Panc1 (cell line): ENCODE measurements around the gene COX7A1. TPM values are rescaled to one million over a fixed set of nuclear protein-coding genes. Genes with fewer than 3 reads are reported as not detected.

Source experiments
- ATAC-seq: fragments of 200-7000 bp; cut with Tn5 transposase; 2 replicates; pipeline ENCODE4 v1.9.1; 2020; ENCODE audit warnings: mild to moderate bottlenecking, moderate library complexity
- BruUV-seq: library from RNA; stranded (reverse); fragments of 400-500 nt; replicated peaks from 2 replicates; lab custom pipeline; 2021; lab: Mats Ljungman, UMichigan
- CTCF ChIA-PET: fragments of 300-600 bp; sonication (Branson Sonifier 250); formaldehyde crosslinking; loops from one replicate; lab custom pipeline; 2022; ENCODE audit warnings: antibody characterized with exemption; lab: Charles Lee
- POLR2A ChIA-PET: fragments of 300-600 bp; sonication (Branson Sonifier 250); formaldehyde crosslinking; loops from one replicate; lab custom pipeline; 2022; ENCODE audit warnings: antibody characterized with exemption; lab: Charles Lee
- DNase-seq: peaks from one replicate; pipeline ENCODE4 v3.0.0-alpha.2; 2010; ENCODE audit warnings: low read depth, low spot score
- H3K27ac ChIP-seq: 2 replicates; pipeline ENCODE4 v1.5.1; 2011; ENCODE audit warnings: mild to moderate bottlenecking, low read length, inconsistent platforms
- H3K27me3 ChIP-seq: fragments of 200-500 bp; sonication (Bioruptor generic); 2 replicates; pipeline ENCODE4 v1.6.0; 2014; ENCODE audit warnings: low read length, inconsistent platforms; ENCODE audit not compliant: control insufficient read depth, insufficient read depth
- H3K36me3 ChIP-seq: fragments of 200-500 bp; sonication (Bioruptor generic); 2 replicates; pipeline ENCODE4 v1.5.1; 2014; ENCODE audit warnings: inconsistent platforms, mild to moderate bottlenecking, low read length, moderate library complexity; ENCODE audit not compliant: control insufficient read depth, insufficient read depth
- H3K4me1 ChIP-seq: 2 replicates; pipeline ENCODE4 v1.5.1; 2011; ENCODE audit warnings: inconsistent platforms, mild to moderate bottlenecking, low read length, moderate library complexity; ENCODE audit not compliant: control insufficient read depth, insufficient read depth
- H3K4me3 ChIP-seq, 2 experiments: 2 replicates each; pipeline ENCODE4 v1.5.1; 2011 to 2012; ENCODE audit warnings: low read depth in 2 of 2, low read length in 2 of 2, mild to moderate bottlenecking in 2 of 2, inconsistent platforms in 1 of 2, moderate library complexity in 1 of 2
- H3K9me3 ChIP-seq: fragments of 200-500 bp; sonication (Bioruptor generic); 2 replicates; pipeline ENCODE4 v1.5.1; 2014; ENCODE audit warnings: low read depth, mild to moderate bottlenecking, inconsistent platforms, low read length, moderate library complexity; ENCODE audit not compliant: control insufficient read depth, insufficient read depth
- CTCF ChIP-seq: fragments of 450-650 bp; IDR thresholded peaks from 2 replicates; pipeline ENCODE4 v1.5.1; 2017; ENCODE audit warnings: mild to moderate bottlenecking
- POLR2AphosphoS5 ChIP-seq: IDR thresholded peaks from 2 replicates; pipeline ENCODE4 v1.6.1; 2012; ENCODE audit warnings: mild to moderate bottlenecking, low read depth, low read length, moderate library complexity
- SIN3A ChIP-seq: IDR thresholded peaks from 2 replicates; pipeline ENCODE4 v1.6.1; 2012; ENCODE audit warnings: low read depth, mild to moderate bottlenecking, low read length, moderate library complexity, borderline replicate concordance; ENCODE audit not compliant: insufficient read depth
- TCF7L2 ChIP-seq: IDR thresholded peaks from 2 replicates; pipeline ENCODE4 v1.6.1; 2011; ENCODE audit warnings: mild to moderate bottlenecking, low read depth, low read length, inconsistent platforms
- in situ Hi-C: cut with HindIII; loops from 2 replicates; pipeline ENCODE4 v1.10.0; 2016; ENCODE audit warnings: low sequenced_read_pairs, low pct_unique_long_range_greater_than_20kb
- intact Hi-C: fragments of 100-400 bp; cut with micrococcal nuclease; formaldehyde crosslinking; loops from one replicate; pipeline ENCODE4 v1.10.0; 2022; ENCODE audit not compliant: unreplicated experiment
- total RNA-seq: library from RNA; stranded (reverse); gene quantifications from one replicate; pipeline ENCODE4 v1.2.1, GENCODE V29; 2021; ENCODE audit not compliant: unreplicated experiment
- TF ChIP-seq, protein P1 (sequence below), 2 experiments: IDR thresholded peaks; 2 replicates each; pipeline ENCODE4 v1.6.1; 2011 to 2012; ENCODE audit warnings: low read depth in 2 of 2, control low read depth in 1 of 2, low read length in 1 of 2, mild to moderate bottlenecking in 1 of 2, moderate library complexity in 1 of 2; ENCODE audit not compliant: insufficient read depth in 1 of 2

Gene COX7A1
- total RNA-seq, 1 experiment from 2014 or later: 0.33 TPM

DNA sequence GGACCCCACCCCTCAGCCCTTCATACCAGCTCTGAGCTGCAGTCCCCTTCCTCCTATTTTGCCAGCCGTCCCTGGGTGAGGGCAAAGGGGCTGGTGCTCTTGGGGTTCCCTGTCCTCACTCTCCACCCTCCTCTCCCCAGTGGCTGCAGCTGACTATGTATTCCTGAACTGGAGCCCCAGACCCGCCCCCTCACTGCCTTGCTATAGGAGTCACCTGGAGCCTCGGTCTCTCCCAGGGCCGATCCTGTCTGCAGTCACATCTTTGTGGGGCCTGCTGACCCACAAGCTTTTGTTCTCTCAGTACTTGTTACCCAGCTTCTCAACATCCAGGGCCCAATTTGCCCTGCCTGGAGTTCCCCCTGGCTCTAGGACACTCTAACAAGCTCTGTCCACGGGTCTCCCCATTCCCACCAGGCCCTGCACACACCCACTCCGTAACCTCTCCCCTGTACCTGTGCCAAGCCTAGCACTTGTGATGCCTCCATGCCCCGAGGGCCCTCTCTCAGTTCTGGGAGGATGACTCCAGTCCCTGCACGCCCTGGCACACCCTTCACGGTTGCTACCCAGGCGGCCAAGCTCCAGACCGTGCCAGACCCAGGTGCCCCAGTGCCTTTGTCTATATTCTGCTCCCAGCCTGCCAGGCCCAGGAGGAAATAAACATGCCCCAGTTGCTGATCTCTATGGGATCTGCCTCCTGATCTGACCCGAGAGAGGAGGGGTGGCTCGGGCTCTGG lies 2.4 kb downstream of the COX7A1 start:
- peaks cover 8% of the 10 kb centered on the region; the same call in 1 of the 2 replicates for H3K36me3 ChIP-seq
- no peaks in the 10 kb centered on the region for H3K4me1 ChIP-seq
- TSS peak; percentile 70 for BruUV-seq
- ChIA-PET POLR2A (no interaction called here), CTCF (no interaction called here)
- no peak for ATAC-seq
- in situ Hi-C loops: no loop called here
- intact Hi-C loops: no loop called here
- H3K27me3 ChIP-seq: no peaks in the 10 kb centered on the region
- H3K4me3 ChIP-seq: no peak overlapping the region
- H3K27ac ChIP-seq: no peak overlapping the region
- no peak for DNase-seq
- TF ChIP-seq, protein P1, sequence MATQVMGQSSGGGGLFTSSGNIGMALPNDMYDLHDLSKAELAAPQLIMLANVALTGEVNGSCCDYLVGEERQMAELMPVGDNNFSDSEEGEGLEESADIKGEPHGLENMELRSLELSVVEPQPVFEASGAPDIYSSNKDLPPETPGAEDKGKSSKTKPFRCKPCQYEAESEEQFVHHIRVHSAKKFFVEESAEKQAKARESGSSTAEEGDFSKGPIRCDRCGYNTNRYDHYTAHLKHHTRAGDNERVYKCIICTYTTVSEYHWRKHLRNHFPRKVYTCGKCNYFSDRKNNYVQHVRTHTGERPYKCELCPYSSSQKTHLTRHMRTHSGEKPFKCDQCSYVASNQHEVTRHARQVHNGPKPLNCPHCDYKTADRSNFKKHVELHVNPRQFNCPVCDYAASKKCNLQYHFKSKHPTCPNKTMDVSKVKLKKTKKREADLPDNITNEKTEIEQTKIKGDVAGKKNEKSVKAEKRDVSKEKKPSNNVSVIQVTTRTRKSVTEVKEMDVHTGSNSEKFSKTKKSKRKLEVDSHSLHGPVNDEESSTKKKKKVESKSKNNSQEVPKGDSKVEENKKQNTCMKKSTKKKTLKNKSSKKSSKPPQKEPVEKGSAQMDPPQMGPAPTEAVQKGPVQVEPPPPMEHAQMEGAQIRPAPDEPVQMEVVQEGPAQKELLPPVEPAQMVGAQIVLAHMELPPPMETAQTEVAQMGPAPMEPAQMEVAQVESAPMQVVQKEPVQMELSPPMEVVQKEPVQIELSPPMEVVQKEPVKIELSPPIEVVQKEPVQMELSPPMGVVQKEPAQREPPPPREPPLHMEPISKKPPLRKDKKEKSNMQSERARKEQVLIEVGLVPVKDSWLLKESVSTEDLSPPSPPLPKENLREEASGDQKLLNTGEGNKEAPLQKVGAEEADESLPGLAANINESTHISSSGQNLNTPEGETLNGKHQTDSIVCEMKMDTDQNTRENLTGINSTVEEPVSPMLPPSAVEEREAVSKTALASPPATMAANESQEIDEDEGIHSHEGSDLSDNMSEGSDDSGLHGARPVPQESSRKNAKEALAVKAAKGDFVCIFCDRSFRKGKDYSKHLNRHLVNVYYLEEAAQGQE (IDR thresholded peaks at IDR 0.05; ENCODE audit: insufficient read depth in 1 of 2, low read depth in 2 of 2, low read length in 1 of 2): no peak
- no peak for TF ChIP-seq TCF7L2
- no peak for TF ChIP-seq CTCF
- no peak for TF ChIP-seq POLR2AphosphoS5
- TF ChIP-seq SIN3A: no peak
- no peaks in the 10 kb centered on the region for H3K9me3 ChIP-seq

- in situ Hi-C loops: no loop called here
- Histone ChIP-seq H3K27me3 (no peaks in the 10 kb centered on the region), H3K9me3 (no peaks in the 10 kb centered on the region), H3K4me3 (no peak overlapping the region), H3K36me3 (peaks cover 17% of the 10 kb centered on the region), H3K4me1 (peaks cover 7% of the 10 kb centered on the region; the same call in 1 of the 2 replicates), H3K27ac (no peak overlapping the region)
- POLR2A ChIA-PET: no interaction called here
- no peak for ATAC-seq
- no TSS peak for BruUV-seq
- no peak; the same call in 1 of the 2 replicates for TF ChIP-seq POLR2AphosphoS5
- TF ChIP-seq TCF7L2: no peak
- intact Hi-C loops: no loop called here
- DNase-seq: no peak
- CTCF ChIA-PET: no interaction called here
Observed at GRCh38 chr19:36144624-36145023, 7.6 kb downstream of the COX7A1 start.

DNA sequence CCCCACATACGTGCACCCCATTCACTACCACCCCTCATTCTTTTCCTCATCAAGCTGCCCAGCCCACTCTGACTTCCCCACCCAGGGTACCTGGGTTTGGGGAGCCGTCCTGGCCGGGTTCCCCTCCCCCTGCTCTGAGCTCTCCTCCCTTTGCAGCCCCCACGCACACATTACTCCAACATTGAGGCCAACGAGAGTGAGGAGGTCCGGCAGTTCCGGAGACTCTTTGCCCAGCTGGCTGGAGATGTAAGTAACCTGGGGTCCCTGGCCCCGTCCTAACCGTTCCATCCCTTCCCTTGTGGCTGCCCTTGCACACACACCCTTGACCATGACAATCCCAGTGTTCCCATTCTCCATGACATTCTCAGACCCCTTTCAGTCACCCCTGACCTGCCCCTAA lies 9.8 kb downstream of the COX7A1 start:
- TF ChIP-seq CTCF (no peak), SIN3A (no peak), TCF7L2 (no peak), POLR2AphosphoS5 (no peak)
- TF ChIP-seq, protein P1 (IDR thresholded peaks at IDR 0.05; ENCODE audit: insufficient read depth in 1 of 2, low read depth in 2 of 2, low read length in 1 of 2): no peak
- peaks cover 10% of the 10 kb centered on the region for H3K4me1 ChIP-seq
- H3K9me3 ChIP-seq: no peaks in the 10 kb centered on the region
- H3K4me3 ChIP-seq: no peak overlapping the region
- in situ Hi-C loops (no loop called here), intact Hi-C loops (no loop called here)
- H3K27me3 ChIP-seq: no peaks in the 10 kb centered on the region
- ATAC-seq (no peak), DNase-seq (no peak)
- ChIA-PET POLR2A (interaction anchor here (0.6 kb wide), 1 partner anchor 46 kb away, joined by 3 read pairs; no protein-coding TSS in a partner anchor), CTCF (no interaction called here)
- H3K36me3 ChIP-seq: peaks cover 17% of the 10 kb centered on the region
- H3K27ac ChIP-seq: no peak overlapping the region
- BruUV-seq: no TSS peak
